Endothelial cell (in vitro differentiated cells): Measurements from ENCODE around the gene TRPV2. TPM values are rescaled to one million over a fixed set of nuclear protein-coding genes. Genes with fewer than 3 reads are reported as not detected.
"Not testable (repeated sequence)": the region's sequence is repeated elsewhere in the genome, so short reads cannot be mapped to it uniquely, and the experiment has no call there.

Experiments used
- DNase-seq: peaks from one replicate; pipeline ENCODE4 v3.0.0; 2021; ENCODE audit warnings: low spot score
- H3K27ac Mint-ChIP-seq: one replicate; pipeline ENCODE4 v1.8.0; 2021; ENCODE audit warnings: mixed read lengths, inconsistent platforms; ENCODE audit not compliant: unreplicated experiment
- H3K27me3 Mint-ChIP-seq: one replicate; pipeline ENCODE4 v1.8.0; 2021; ENCODE audit warnings: mild to moderate bottlenecking, moderate library complexity, mixed read lengths, inconsistent platforms; ENCODE audit not compliant: unreplicated experiment
- H3K36me3 Mint-ChIP-seq: one replicate; pipeline ENCODE4 v1.8.0; 2021; ENCODE audit warnings: mild to moderate bottlenecking, low read depth, mixed read lengths, inconsistent platforms; ENCODE audit not compliant: unreplicated experiment
- H3K4me1 Mint-ChIP-seq: one replicate; pipeline ENCODE4 v1.8.0; 2021; ENCODE audit warnings: mild to moderate bottlenecking, mixed read lengths, inconsistent platforms; ENCODE audit not compliant: unreplicated experiment
- H3K4me3 Mint-ChIP-seq: one replicate; pipeline ENCODE4 v1.8.0; 2021; ENCODE audit warnings: mild to moderate bottlenecking, mixed read lengths, inconsistent platforms; ENCODE audit not compliant: unreplicated experiment
- H3K9me3 Mint-ChIP-seq: one replicate; pipeline ENCODE4 v1.8.0; 2021; ENCODE audit warnings: mixed read lengths, inconsistent platforms; ENCODE audit not compliant: unreplicated experiment
- total RNA-seq: library from RNA; stranded (reverse); fragmentation: NEBNext Ultra II Directional; extraction: Animal tissue kit (Norgen Biotek cat#: 25700); gene quantifications from one replicate; pipeline ENCODE4 v1.2.1, GENCODE V29; 2021; ENCODE audit not compliant: unreplicated experiment
- TF ChIP-seq, protein P1 (sequence below): fragments of 200-600 bp; sonication (generic); IDR thresholded peaks from one replicate; pipeline ENCODE4 v1.5.0; 2021; ENCODE audit warnings: antibody characterized with exemption; ENCODE audit not compliant: unreplicated experiment

Gene TRPV2
- total RNA-seq, 1 donor from 2014 or later: 4.8 TPM

DNA sequence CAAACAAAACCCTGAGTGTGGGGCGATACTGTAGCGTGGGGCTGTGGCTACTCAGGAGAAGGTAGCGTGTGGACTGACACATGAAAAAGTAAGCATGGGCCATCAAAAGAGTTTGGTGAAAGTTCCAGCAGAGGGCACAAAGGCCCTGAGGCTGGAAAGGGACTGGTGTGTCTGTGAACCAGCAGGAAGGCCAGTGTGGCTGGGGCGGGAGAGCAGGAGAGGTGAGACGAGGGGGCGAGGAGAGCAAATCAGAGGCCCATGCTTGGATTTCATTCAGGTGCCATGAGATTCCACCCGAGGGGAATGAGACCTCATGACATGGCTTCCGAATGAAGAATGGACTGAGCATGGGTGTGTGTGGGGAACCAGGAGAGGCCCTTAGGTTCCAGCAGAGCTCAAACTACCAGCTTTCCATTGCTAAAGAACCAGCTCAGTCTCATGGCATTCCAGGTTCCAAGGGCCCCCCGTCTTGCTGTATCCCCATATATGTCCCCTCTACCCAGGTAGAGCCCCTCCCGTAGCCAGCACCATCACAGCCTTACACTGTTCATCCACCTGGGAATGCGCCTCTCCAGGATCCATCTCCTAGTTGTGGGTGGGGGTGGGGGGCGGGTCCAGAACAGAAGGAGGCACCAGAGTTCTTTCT is 31.1 kb downstream of the TRPV2 start:
- Mint-ChIP-seq H3K27me3 (peaks cover 7% of the 10 kb centered on the region), H3K4me3 (no peak overlapping the region), H3K4me1 (peaks cover 8% of the 10 kb centered on the region), H3K27ac (no peak overlapping the region), H3K9me3 (no peaks in the 10 kb centered on the region), H3K36me3 (peaks cover 19% of the 10 kb centered on the region)
- TF ChIP-seq, protein P1, sequence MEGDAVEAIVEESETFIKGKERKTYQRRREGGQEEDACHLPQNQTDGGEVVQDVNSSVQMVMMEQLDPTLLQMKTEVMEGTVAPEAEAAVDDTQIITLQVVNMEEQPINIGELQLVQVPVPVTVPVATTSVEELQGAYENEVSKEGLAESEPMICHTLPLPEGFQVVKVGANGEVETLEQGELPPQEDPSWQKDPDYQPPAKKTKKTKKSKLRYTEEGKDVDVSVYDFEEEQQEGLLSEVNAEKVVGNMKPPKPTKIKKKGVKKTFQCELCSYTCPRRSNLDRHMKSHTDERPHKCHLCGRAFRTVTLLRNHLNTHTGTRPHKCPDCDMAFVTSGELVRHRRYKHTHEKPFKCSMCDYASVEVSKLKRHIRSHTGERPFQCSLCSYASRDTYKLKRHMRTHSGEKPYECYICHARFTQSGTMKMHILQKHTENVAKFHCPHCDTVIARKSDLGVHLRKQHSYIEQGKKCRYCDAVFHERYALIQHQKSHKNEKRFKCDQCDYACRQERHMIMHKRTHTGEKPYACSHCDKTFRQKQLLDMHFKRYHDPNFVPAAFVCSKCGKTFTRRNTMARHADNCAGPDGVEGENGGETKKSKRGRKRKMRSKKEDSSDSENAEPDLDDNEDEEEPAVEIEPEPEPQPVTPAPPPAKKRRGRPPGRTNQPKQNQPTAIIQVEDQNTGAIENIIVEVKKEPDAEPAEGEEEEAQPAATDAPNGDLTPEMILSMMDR: no peak
- no peak for DNase-seq

DNA sequence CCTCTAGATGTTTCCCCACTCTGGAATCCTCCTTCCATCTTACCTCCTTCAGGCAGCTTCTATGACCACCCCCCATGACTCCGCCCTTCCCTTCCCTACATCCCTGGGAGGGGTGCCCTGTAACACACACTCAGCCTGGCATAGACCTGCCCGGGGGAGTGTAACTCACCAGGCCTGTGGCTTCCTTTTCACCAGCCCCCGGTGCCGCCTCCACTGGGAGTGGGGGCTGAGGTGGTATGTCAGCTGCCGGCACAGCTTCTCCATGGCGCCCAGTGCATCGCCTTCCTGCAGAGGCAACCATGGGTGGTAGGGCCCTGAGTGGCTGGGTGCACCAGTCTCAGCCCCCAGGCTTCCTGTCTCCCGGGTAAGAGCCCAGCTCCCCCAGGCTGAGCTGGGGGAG is 32.3 kb downstream of the TRPV2 start:
- TF ChIP-seq, protein P1: no peak
- H3K9me3 Mint-ChIP-seq: no peaks in the 10 kb centered on the region
- peak overlapping the region; percentile 64 for H3K27ac Mint-ChIP-seq
- H3K36me3 Mint-ChIP-seq: peaks cover 15% of the 10 kb centered on the region
- H3K27me3 Mint-ChIP-seq: peaks cover 7% of the 10 kb centered on the region
- no peak for DNase-seq
- H3K4me1 Mint-ChIP-seq: peaks cover 4% of the 10 kb centered on the region
- H3K4me3 Mint-ChIP-seq: no peak overlapping the region

DNA sequence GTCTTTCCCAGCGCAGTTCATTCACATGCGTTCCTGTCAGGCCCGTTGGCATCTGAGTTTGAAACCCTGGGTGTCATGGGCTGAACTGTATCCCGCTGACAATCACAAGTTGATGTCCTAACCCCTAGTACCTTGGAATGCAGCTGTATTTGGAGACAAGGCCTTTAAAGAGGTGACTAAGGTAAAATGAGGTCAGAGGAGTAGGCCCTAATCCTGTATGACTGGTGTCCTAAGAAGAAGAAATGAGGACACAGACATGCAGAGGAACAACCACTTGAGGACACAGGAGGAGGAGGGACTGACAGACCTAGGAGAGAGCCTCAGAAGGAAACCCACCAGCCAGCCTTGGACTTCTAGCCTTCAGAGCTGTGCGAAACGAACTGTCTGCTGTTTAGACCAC is 33.1 kb downstream of the TRPV2 start:
- Mint-ChIP-seq H3K4me3 (no peak overlapping the region), H3K4me1 (peaks cover 6% of the 10 kb centered on the region), H3K36me3 (peaks cover 15% of the 10 kb centered on the region), H3K27me3 (peaks cover 9% of the 10 kb centered on the region), H3K9me3 (no peaks in the 10 kb centered on the region), H3K27ac (no peak overlapping the region)
- TF ChIP-seq, protein P1: no peak
- no peak for DNase-seq

DNA sequence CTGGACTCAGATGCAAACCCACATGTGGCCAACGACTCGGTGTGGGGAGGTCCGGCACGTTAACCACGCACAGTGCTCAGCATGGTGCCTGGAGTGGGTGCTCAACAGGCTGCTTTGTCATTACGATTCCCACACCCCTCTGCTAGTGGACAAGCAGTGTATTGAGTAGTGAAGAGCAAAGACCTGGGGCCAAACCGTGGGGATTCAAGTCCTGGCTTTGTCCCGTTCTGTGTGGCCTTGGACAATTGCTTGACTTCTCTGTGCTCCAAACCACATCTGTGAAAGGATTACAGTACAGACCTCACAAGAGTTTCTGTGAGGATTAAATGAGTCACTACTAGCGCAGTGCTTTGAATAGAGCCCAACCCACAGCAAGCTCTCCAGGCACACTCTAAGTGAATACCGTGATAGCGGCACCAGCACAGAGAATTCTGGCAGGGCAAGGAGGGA is 33.8 kb downstream of the TRPV2 start:
- no peaks in the 10 kb centered on the region for H3K9me3 Mint-ChIP-seq
- H3K36me3 Mint-ChIP-seq: peaks cover 13% of the 10 kb centered on the region
- TF ChIP-seq, protein P1: no peak
- DNase-seq: no peak
- H3K4me3 Mint-ChIP-seq: no peak overlapping the region
- peaks cover 9% of the 10 kb centered on the region for H3K4me1 Mint-ChIP-seq
- no peak overlapping the region for H3K27ac Mint-ChIP-seq
- H3K27me3 Mint-ChIP-seq: peaks cover 9% of the 10 kb centered on the region

DNA sequence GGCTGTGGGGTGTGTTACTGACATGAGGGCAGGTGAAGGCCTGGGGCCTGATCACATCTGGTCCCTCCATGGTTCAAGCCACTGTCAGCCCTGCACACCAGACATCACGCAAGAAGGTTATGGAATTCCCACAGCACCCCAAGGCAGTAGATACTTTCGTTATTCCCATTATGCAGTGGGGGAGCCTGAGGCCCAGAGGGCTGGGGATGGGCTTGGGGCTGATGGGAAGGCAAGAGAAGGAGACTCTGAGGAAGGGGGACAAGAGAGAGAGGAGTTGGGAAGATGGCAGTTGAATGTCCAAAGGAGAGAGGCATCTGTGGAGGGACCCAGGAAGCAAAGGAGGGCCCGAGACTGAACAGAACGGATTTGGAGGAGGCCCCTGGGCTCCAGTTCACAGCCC is 34.7 kb downstream of the TRPV2 start:
- Mint-ChIP-seq H3K4me3 (no peak overlapping the region), H3K27ac (no peak overlapping the region), H3K27me3 (peaks cover 10% of the 10 kb centered on the region), H3K9me3 (no peaks in the 10 kb centered on the region), H3K4me1 (peaks cover 9% of the 10 kb centered on the region), H3K36me3 (peaks cover 11% of the 10 kb centered on the region)
- TF ChIP-seq, protein P1: no peak
- no peak for DNase-seq

DNA sequence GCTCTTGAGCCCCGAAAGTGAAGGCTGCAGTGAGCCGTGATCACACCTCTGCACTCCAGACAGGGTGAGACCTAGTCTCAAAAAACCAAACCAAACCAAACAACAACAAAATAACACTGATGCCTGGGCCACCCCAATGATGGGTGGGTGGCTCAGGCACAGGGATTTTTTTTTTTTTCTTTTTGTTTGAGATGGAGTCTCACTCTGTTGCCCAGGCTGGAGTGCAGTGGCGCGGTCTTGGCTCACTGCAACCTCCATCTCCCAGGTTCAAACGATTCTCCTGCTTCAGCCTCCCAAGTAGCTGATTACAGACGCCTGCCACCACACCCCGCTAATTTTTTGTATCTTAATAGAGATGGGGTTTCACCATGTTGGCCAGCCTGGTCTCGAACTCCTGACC is 36.9 kb downstream of the TRPV2 start:
- not testable (repeated sequence) for H3K36me3 Mint-ChIP-seq, H3K4me1 Mint-ChIP-seq, H3K4me3 Mint-ChIP-seq, H3K27ac Mint-ChIP-seq, DNase-seq, H3K9me3 Mint-ChIP-seq
- H3K27me3 Mint-ChIP-seq: peaks cover 11% of the 10 kb centered on the region
